H1 (cell line): ENCODE data around the gene PROX2. TPM values are rescaled to one million over a fixed set of nuclear protein-coding genes. Genes with fewer than 3 reads are reported as not detected.

Experiments used
- CTCF ChIA-PET: fragments of 300-600 bp; sonication (Branson Sonifier 250); formaldehyde crosslinking; loops from one replicate; lab custom pipeline; 2021; ENCODE audit not compliant: partially characterized antibody; lab: Charles Lee
- POLR2A ChIA-PET: fragments of 300-600 bp; sonication (Branson Sonifier 250); formaldehyde crosslinking; loops from one replicate; lab custom pipeline; 2021; ENCODE audit warnings: inconsistent platforms; ENCODE audit not compliant: partially characterized antibody; lab: Charles Lee
- DNase-seq, 2 experiments: peaks; one replicate each; pipeline versions ENCODE4 v3.0.0 to v3.0.0-alpha.2; 2010 to 2022; ENCODE audit warnings: low spot score in 2 of 2, low read depth in 1 of 2, mixed read lengths in 1 of 2
- FAIRE-seq: peaks from 2 replicates; lab custom pipeline; 2011; peaks lifted over from hg19 to GRCh38; lab: Jason Lieb, UNC
- H2AFZ ChIP-seq: 2 replicates; pipeline ENCODE4 v1.8.1; 2012; ENCODE audit warnings: low read length, inconsistent platforms
- H2AK5ac ChIP-seq: 2 replicates; pipeline ENCODE4 v1.6.1; 2013; ENCODE audit warnings: low read depth, low read length
- H2BK120ac ChIP-seq: replicated peaks from 2 replicates; pipeline ENCODE3; 2013; ENCODE audit warnings: low read depth, low read length, inconsistent platforms
- H2BK12ac ChIP-seq: 2 replicates; pipeline ENCODE4 v1.6.1; 2013; ENCODE audit warnings: low read depth, low read length
- H2BK15ac ChIP-seq: 2 replicates; pipeline ENCODE4 v1.6.1; 2013; ENCODE audit warnings: low read length
- H2BK20ac ChIP-seq: 2 replicates; pipeline ENCODE4 v1.6.1; 2013; ENCODE audit warnings: low read length
- H2BK5ac ChIP-seq: 2 replicates; pipeline ENCODE4 v1.6.1; 2013; ENCODE audit warnings: low read depth, low read length
- H3K14ac ChIP-seq: 2 replicates; pipeline ENCODE4 v1.6.1; 2013; ENCODE audit warnings: inconsistent platforms; ENCODE audit not compliant: insufficient read length
- H3K18ac ChIP-seq: 2 replicates; pipeline ENCODE4 v1.6.1; 2013; ENCODE audit warnings: low read length; ENCODE audit errors: extremely low read depth
- H3K23ac ChIP-seq: 2 replicates; pipeline ENCODE4 v1.6.1; 2013; ENCODE audit warnings: inconsistent platforms; ENCODE audit not compliant: insufficient read length
- H3K23me2 ChIP-seq: 2 replicates; pipeline ENCODE4 v1.6.1; 2013; ENCODE audit warnings: low read depth, low read length
- H3K27ac ChIP-seq: 2 replicates; pipeline ENCODE4 v1.6.1; 2011; ENCODE audit warnings: low read depth, low read length, inconsistent platforms
- H3K27me3 ChIP-seq, 4 experiments: replicated peaks in 1 of 4; 1 replicate in 1 of 4; 2 replicates in 3 of 4; pipeline versions ENCODE4 v1.6.1 to v1.8.1; 2011 to 2013; ENCODE audit warnings: low read length in 3 of 4, mild to moderate bottlenecking in 3 of 4, inconsistent platforms in 2 of 4, mixed read lengths in 2 of 4, moderate library complexity in 1 of 4; ENCODE audit not compliant: control insufficient read depth in 3 of 4, insufficient read depth in 3 of 4; ENCODE audit errors: extremely low read depth in 1 of 4
- H3K36me3 ChIP-seq, 4 experiments: 2 replicates each; pipeline versions ENCODE4 v1.6.1 to v1.8.1; 2011 to 2013; ENCODE audit warnings: mild to moderate bottlenecking in 4 of 4, low read length in 3 of 4, moderate library complexity in 2 of 4, control low read depth in 1 of 4, inconsistent platforms in 1 of 4; ENCODE audit not compliant: insufficient read depth in 4 of 4, control insufficient read depth in 2 of 4
- H3K4ac ChIP-seq: replicated peaks from 2 replicates; pipeline ENCODE3; 2013; ENCODE audit warnings: low read length, low read depth, mixed read lengths, inconsistent platforms; ENCODE audit not compliant: insufficient read length
- H3K4me1 ChIP-seq, 4 experiments: replicated peaks in 1 of 4; 1 replicate in 1 of 4; 2 replicates in 3 of 4; pipeline versions ENCODE4 v1.6.1 to v1.8.1; 2011 to 2013; ENCODE audit warnings: low read length in 3 of 4, inconsistent platforms in 2 of 4, mixed read lengths in 1 of 4; ENCODE audit not compliant: insufficient read depth in 4 of 4, control insufficient read depth in 3 of 4
- H3K4me2 ChIP-seq, 2 experiments: 2 replicates each; pipeline versions ENCODE4 v1.6.1 to v1.8.1; 2011 to 2013; ENCODE audit warnings: low read depth in 2 of 2, low read length in 2 of 2, control low read depth in 1 of 2, inconsistent platforms in 1 of 2, mild to moderate bottlenecking in 1 of 2; ENCODE audit not compliant: insufficient read depth in 1 of 2
- H3K4me3 ChIP-seq, 4 experiments: fragments of 200-600, 300-600 bp in 1 of 4; sonication (generic), shearing (Covaris generic), sonication (Bioruptor Twin) in 1 of 4; 2 replicates each; pipeline versions ENCODE4 v1.5.1 to v1.8.1; 2011 to 2016; ENCODE audit warnings: low read length in 4 of 4, low read depth in 3 of 4, control low read depth in 2 of 4, inconsistent platforms in 2 of 4, mild to moderate bottlenecking in 2 of 4, mixed read lengths in 1 of 4, moderate library complexity in 1 of 4; ENCODE audit not compliant: insufficient read depth in 2 of 4; ENCODE audit errors: extremely low read depth in 1 of 4
- H3K56ac ChIP-seq: replicated peaks from 2 replicates; pipeline ENCODE3; 2013; ENCODE audit warnings: low read depth, mild to moderate bottlenecking, mixed read lengths, low read length, inconsistent platforms; ENCODE audit not compliant: insufficient read length
- H3K79me1 ChIP-seq: 2 replicates; pipeline ENCODE4 v1.6.1; 2013; ENCODE audit warnings: low read depth, low read length, control low read depth
- H3K79me2 ChIP-seq, 2 experiments: 2 replicates each; pipeline versions ENCODE4 v1.6.1 to v1.8.1; 2012 to 2013; ENCODE audit warnings: low read length in 2 of 2, mild to moderate bottlenecking in 2 of 2, inconsistent platforms in 1 of 2; ENCODE audit not compliant: insufficient read depth in 2 of 2, control insufficient read depth in 1 of 2
- H3K9ac ChIP-seq, 4 experiments: replicated peaks in 1 of 4; 1 replicate in 1 of 4; 2 replicates in 3 of 4; pipeline versions ENCODE4 v1.6.1 to v1.8.1; 2011 to 2013; ENCODE audit warnings: low read depth in 3 of 4, low read length in 3 of 4, control low read depth in 2 of 4, mild to moderate bottlenecking in 2 of 4, moderate library complexity in 2 of 4, inconsistent platforms in 1 of 4; ENCODE audit errors: extremely low read depth in 1 of 4
- H3K9me3 ChIP-seq, 2 experiments: 2 replicates each; pipeline versions ENCODE4 v1.6.1 to v1.8.1; 2012 to 2013; ENCODE audit warnings: mild to moderate bottlenecking in 2 of 2, moderate library complexity in 2 of 2, control low read depth in 1 of 2, inconsistent platforms in 1 of 2, low read depth in 1 of 2, low read length in 1 of 2, mixed read lengths in 1 of 2; ENCODE audit not compliant: insufficient read depth in 2 of 2
- H4K20me1 ChIP-seq, 2 experiments: replicated peaks in 1 of 2; 2 replicates each; pipeline versions ENCODE3 to v1.8.1; 2011 to 2013; ENCODE audit warnings: inconsistent platforms in 2 of 2, low read length in 2 of 2, mild to moderate bottlenecking in 1 of 2; ENCODE audit not compliant: insufficient read depth in 2 of 2, control insufficient read depth in 1 of 2
- H4K5ac ChIP-seq: 2 replicates; pipeline ENCODE4 v1.6.1; 2013; ENCODE audit warnings: low read length, low read depth, mixed read lengths, inconsistent platforms; ENCODE audit not compliant: insufficient read length
- H4K8ac ChIP-seq: 2 replicates; pipeline ENCODE4 v1.8.0; 2013; ENCODE audit warnings: mild to moderate bottlenecking, moderate library complexity, low read length, inconsistent platforms; ENCODE audit not compliant: insufficient read depth; ENCODE audit errors: extremely low read depth
- H4K91ac ChIP-seq: replicated peaks from 2 replicates; pipeline ENCODE3; 2013; ENCODE audit warnings: low read length, mixed read lengths, inconsistent platforms; ENCODE audit not compliant: insufficient read length
- CTBP2 ChIP-seq: IDR thresholded peaks from 2 replicates; pipeline ENCODE4 v1.7.0; 2011; ENCODE audit warnings: borderline replicate concordance, mild to moderate bottlenecking, moderate library complexity, mixed read lengths, low read length; ENCODE audit not compliant: insufficient read depth, insufficient read length
- FOSL1 ChIP-seq: IDR thresholded peaks from 2 replicates; pipeline ENCODE4 v1.6.1; 2011; ENCODE audit warnings: mild to moderate bottlenecking, low read depth, low read length, moderate library complexity; ENCODE audit not compliant: insufficient read depth
- NRF1 ChIP-seq: IDR thresholded peaks from 2 replicates; pipeline ENCODE4 v1.6.1; 2011; ENCODE audit warnings: mild to moderate bottlenecking, low read depth, low read length, improper control_type of control experiment
- POLR2AphosphoS5 ChIP-seq: IDR thresholded peaks from 2 replicates; pipeline ENCODE4 v1.6.1; 2011; ENCODE audit warnings: low read depth, low read length
- WGBS, 2 experiments: shearing (Covaris generic) in 1 of 2; methylation state at CpG; one replicate each; pipeline versions ENCODE4 v1.1.6 to v1.1.7; 2013 to 2015; ENCODE audit warnings: low lambda C conversion rate in 2 of 2, mixed read lengths in 2 of 2, inconsistent platforms in 1 of 2, low coverage in 1 of 2, missing lambda C conversion rate in 1 of 2; ENCODE audit not compliant: insufficient replicate concordance in 2 of 2, insufficient coverage in 1 of 2, insufficient read length in 1 of 2; ENCODE audit errors: extremely low coverage in 1 of 2, missing lambda C conversion rate in 1 of 2; 5-methylcytosine and 5-hydroxymethylcytosine counted together
- polyA plus RNA-seq, 7 experiments: library from polyadenylated mRNA; depleted of rRNA in 3 of 7; stranded (reverse) in 5 of 7; unstranded in 2 of 7; fragments of >200 nt in 5 of 7; fragments of 200-250 nt in 2 of 7; gene quantifications; 1 replicate in 5 of 7; 2 replicates in 1 of 7; 4 replicates in 1 of 7; pipeline versions ENCODE4 v1.2.1 to v1.2.3, GENCODE V29; 2011 to 2013; ENCODE audit warnings: missing spikeins in 2 of 7, mixed read lengths in 2 of 7
- total RNA-seq: library from RNA; stranded (reverse); fragmentation: NEBNext Ultra II Directional; extraction: Animal tissue kit (Norgen Biotek cat#: 25700); gene quantifications from 2 replicates; pipeline ENCODE4 v1.2.1, GENCODE V29; 2021

Gene PROX2
- total and polyA plus RNA-seq, 2 of the 8 experiments (the other 6 are each of a cell fraction or from before 2014, with no cell fraction given) = 0.03 TPM; not detected in 1

DNA sequence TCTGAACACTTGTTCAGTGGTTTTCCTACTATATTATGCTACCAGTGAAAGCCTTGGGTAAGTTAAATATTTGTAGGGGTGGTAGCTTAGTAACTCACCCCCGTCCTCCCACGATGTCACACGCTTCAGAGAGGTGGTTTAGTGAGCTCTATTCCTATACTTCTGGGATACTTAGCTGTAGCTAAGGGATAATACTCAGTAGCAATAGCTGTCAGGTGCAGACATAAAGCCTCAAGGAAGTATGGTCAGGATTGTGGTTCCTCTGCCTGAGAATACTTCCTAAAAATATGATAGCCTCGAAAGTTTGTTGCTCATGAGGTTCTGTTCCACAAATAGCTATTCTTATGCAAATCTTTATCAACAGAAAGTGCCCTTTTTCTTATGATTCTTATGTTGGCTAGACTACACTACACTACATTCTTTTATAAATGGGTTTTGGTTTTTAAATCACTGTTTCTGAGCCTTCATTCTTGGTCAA lies 17.7 kb upstream of the PROX2 start:
- H3K18ac ChIP-seq = no peak overlapping the region
- H3K4me1 ChIP-seq = no peaks in the 10 kb centered on the region; a peak in 1 of 7 replicates
- H2BK12ac ChIP-seq = no peak overlapping the region
- 84% methylated on average over 4 of the region's 4 CpGs; no CpG with 5 or more reads in 1 of the 2 experiments for WGBS, 2 experiments
- no peak overlapping the region for H3K23ac ChIP-seq
- CTCF ChIA-PET = interaction anchor here (1.0 to 24.8 kb wide), 9 partner anchors 8 to 170 kb away, joined by 3 to 509 read pairs (median 7); partner anchors contain the start of genes ACYP1 and PROX2
- H2BK15ac ChIP-seq = no peak overlapping the region
- no peak overlapping the region for H2AFZ ChIP-seq
- no peak overlapping the region for H2BK5ac ChIP-seq
- H3K56ac ChIP-seq = no peak overlapping the region
- no peak overlapping the region for H2AK5ac ChIP-seq
- H3K27me3 ChIP-seq = no peaks in the 10 kb centered on the region
- no peaks in the 10 kb centered on the region for H3K9me3 ChIP-seq
- H3K14ac ChIP-seq = no peak overlapping the region
- H4K91ac ChIP-seq = no peak overlapping the region
- H3K79me2 ChIP-seq = peaks cover 0 to 8% of the 10 kb centered on the region in 2 experiments; a peak in 2 of 4 replicates
- H2BK120ac ChIP-seq = no peak overlapping the region
- peaks cover 40 to 95% (median 77%) of the 10 kb centered on the region in 4 experiments for H3K36me3 ChIP-seq
- no peak overlapping the region for H2BK20ac ChIP-seq
- H3K23me2 ChIP-seq = no peaks in the 10 kb centered on the region
- H4K20me1 ChIP-seq = peaks cover 4 to 5% of the 10 kb centered on the region in 2 experiments
- H3K4me3 ChIP-seq = no peak overlapping the region
- no peak overlapping the region for H4K8ac ChIP-seq
- H3K79me1 ChIP-seq = peaks cover 1% of the 10 kb centered on the region; the same call in 1 of the 2 replicates
- POLR2A ChIA-PET = interaction anchor here (0.6 to 2.8 kb wide), 5 partner anchors 8 to 14 kb away, joined by 3 to 15 read pairs (median 6); no protein-coding TSS in a partner anchor
- H3K27ac ChIP-seq = no peak overlapping the region
- H3K4ac ChIP-seq = no peak overlapping the region
- DNase-seq = no peak
- no peak for TF ChIP-seq NRF1
- TF ChIP-seq CTBP2 = no peak
- TF ChIP-seq FOSL1 = no peak
- TF ChIP-seq POLR2AphosphoS5 = no peak
- TF ChIP-seq, all 59 proteins: peak for 0
- FAIRE-seq = no peak
- Histone ChIP-seq H3K4me2 (no peak overlapping the region), H4K5ac (no peak overlapping the region), H3K9ac (no peak overlapping the region)
